GM18505 (cell line): ENCODE measurements around the gene HOMER2.

Source experiments
- ATAC-seq: cut with Tn5 transposase; IDR thresholded peaks from one replicate; pipeline ENCODE4 v1.9.1; 2021; ENCODE audit not compliant: unreplicated experiment
- POLR2A ChIP-seq: IDR thresholded peaks from 4 replicates; pipeline ENCODE4 v1.6.1; 2011; ENCODE audit warnings: borderline replicate concordance; ENCODE audit not compliant: insufficient read depth, insufficient read length; ENCODE audit errors: extremely low read depth

Gene HOMER2

DNA sequence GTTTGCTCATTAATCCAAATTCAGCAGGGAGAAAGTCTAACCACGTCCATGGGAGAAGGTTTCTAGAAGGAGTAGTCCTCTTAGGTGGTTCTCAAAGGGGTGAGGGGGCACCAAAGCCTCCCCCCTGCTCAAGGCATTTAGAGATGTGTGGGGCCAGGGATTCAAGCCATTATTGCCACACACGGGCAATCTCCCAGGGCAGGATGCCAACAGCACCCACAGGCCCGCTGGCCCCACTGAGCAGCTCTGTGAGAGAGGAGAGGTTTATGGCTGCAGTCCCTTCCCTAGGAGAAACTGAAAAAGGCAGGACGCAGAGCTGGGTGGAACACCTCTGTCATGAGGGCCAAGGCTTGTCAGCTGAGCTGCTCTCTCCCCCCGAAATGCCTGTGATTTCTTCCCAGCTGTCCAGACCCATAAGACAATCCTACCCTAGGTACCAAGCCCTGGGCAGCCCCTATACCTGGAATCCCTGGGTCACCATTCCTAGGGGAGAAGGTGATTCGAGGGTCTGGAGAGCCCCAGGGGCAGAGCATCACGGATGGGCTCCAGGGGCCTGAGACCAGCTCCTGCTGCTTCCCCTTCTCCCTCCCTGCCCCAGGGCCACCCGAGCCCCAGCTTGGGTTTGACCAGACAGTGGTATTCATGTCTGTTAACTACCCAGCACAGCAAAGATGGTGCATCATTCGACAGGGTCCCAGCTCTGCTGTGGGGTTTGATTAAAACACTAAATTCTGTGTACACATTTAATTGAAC, 104.1 kb downstream of the HOMER2 start:
- TF ChIP-seq POLR2A = no peak
- no peak for ATAC-seq

DNA sequence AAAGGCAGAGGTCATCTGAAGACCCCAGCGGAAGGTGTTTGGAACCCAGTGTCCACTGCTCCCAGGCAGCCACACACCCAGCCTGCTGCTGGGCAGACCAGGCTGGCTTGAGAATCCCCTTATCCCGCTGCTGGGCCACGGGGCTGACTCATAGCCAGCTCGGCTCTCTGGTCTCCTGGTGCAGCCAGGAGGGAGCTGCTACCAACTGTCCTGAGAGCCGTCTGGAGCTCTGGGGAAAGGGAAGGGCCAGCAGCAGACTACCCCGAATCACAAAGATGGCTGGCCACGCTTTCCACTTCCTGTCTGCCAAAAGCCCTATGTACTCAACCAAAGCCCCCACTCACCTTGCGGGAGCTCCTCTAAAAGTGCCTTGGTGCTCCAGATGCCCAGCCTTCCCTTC, 104.8 kb downstream of the HOMER2 start:
- ATAC-seq = no peak
- no peak for TF ChIP-seq POLR2A

DNA sequence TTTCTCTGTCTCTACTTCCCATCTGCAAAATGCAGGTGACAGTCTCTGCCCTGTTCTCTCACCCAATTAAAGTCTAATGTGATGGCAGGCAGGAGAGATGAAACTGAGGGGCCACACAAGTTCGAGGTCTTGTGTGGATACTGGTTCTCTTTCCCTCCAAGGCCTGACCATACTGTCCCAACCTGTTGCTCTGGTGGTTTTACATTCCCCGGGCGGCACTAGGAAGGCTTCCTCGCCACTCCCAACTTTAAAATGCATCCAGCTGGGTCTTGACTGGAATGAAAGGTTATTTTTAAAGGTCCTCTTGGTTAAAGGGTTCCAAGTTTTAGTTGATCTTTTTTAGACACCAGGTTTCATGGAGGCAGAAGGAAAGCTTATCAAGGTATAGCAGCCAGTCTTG, 105.9 kb downstream of the HOMER2 start:
- no peak for ATAC-seq
- TF ChIP-seq POLR2A = no peak

DNA sequence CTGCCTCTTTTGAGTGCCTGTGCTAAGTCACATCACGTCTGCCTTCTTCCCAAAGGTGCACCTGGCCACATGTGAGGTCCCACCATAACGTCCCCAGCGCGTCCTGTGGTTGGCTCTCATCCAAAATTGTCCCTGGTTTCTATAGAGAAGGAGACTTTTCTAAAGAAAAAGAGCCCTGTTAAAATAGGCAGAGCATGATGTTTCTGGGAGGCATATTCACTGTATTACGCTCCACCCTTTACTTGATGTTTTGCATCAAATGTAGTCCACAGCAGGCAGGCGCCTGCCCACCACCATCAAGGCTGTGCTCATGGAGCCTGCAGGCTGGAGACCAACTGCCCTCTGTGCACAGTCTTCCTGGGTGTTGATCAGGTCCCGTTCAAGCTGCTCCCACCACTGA, 106.8 kb downstream of the HOMER2 start:
- TF ChIP-seq POLR2A = no peak
- ATAC-seq = no peak

DNA sequence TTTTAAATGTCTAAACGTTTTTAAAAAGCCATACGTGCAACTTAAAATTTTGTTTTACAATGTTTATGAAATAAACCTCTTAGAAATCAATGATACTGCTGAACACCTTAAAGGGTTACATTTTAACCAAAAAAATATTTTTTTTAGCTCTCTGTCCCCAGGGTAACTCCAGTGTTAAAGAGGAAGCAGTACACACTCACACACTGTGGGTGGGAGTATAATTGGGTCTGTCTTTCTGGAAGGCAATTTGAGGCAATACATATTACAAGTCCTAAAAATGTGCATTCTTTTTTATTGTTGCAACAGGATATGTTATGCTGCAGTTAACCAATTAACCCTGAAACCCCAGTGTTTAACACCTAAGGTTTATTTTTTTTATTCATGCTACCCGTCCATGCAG, 109.0 kb downstream of the HOMER2 start:
- ATAC-seq = no peak

DNA sequence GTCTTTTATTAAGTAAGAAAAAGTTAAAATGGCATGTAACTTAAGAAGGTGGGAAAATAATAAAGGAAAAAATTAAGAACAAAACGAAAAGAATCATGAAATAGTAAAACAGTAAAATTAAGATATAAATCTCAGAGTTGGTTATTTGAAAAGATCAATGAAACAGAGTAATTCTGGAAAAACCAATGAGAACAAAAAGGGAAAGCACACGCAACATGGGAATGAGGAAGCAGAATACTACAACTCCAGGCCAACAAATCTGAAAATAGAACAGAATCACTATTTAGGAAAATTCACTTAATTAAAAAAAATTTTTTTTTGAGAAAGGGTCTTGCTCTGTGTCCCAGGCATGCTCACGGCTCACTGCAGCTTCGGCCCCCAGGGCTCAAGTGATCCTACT, 112.4 kb downstream of the HOMER2 start:
- TF ChIP-seq POLR2A = no peak
- no peak for ATAC-seq

More for the DNA sequence above, 109.0 kb downstream of the HOMER2 start:
- TF ChIP-seq POLR2A = no peak

DNA sequence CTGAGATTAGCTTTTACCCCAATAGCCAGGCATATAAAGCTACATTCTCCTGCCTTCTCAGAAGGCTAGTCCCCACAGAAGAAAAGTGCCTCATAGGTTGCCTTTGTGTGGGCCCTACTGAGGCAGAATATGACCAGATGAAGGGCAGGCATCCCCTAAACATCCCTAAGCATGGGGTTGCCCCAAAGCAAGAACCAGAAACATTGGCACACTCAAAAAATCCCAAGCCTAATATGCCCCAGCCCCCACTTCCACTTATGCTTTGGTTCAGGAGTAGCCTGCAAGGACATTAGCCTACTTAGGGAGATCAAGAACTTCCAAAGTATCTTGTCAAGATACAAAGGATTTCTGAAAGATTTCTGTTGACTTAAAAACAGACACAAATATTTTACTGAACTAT, 113.4 kb downstream of the HOMER2 start:
- no peak for ATAC-seq
- no peak for TF ChIP-seq POLR2A

DNA sequence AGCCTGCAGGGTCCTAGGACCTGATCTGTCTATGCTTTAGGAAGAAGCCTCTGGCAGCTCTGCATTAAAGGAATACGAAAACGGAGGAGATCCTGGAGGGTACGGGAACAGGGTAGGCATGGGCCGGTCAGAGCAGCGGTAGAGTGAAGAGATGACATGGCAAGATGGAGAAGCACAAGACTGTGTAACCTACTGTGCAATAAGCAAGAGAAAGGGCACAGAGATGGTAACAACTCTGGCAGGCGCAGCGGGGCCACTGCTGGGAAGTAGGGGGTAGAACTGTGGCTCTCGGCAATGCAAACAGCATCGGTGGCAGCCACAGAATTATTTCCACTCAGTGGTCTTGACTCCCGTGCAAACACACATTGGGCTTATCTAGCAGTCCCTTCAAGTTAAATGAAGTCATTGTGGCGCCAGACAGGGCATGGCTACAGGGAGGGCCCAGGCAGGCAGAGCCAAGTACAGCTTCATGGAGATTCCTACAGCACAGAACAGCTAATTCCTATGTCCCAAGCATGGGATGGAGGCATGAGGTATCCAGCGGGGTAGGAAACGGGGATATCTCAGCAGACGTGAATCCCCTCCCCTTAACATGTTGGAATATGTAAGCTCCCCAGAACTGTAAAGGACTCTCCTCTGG, 114.3 kb downstream of the HOMER2 start:
- no peak for ATAC-seq
- no peak for TF ChIP-seq POLR2A

DNA sequence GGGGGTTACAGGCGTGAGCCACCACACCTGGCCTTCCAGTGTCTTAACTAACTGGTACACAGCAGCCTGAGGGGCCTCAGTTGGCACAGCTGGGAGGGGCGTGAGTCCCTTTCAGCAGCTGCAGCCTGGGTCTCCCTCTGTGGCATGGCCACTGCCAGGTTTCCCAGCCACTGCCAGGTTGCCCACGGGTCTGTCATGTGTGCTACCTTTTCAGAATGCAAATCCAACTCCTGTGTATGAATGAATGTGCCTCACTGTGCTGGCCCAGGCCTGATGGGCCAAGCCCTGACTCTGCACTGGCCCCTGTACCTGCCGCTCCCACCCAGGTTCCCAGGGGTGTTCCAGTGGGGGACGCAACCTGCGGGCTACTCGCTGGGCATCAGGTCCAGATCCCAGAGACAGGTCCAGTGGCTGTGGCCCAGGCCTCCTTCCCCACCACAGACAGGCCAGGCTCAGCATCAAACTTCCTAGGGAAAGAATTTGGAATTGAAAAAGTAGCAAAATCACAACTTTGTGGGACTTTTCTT, 117.1 kb downstream of the HOMER2 start:
- ATAC-seq = no peak
- no peak for TF ChIP-seq POLR2A

DNA sequence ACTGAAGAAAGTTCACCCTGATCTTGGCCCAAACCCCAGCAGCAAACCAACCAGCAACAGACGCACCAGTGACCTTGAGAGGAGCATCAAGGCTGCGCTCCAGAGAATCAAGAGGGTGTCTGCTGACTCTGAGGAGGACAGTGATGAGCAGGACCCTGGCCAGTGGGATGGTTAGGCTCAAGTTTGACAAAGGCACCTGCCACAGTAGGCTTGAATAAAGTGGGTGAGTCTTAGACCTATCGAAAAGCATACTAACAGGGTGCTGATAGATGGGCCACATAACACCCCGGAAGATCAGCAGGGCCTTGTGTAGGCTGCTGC, 119.2 kb downstream of the HOMER2 start:
- no peak for ATAC-seq
- no peak for TF ChIP-seq POLR2A

DNA sequence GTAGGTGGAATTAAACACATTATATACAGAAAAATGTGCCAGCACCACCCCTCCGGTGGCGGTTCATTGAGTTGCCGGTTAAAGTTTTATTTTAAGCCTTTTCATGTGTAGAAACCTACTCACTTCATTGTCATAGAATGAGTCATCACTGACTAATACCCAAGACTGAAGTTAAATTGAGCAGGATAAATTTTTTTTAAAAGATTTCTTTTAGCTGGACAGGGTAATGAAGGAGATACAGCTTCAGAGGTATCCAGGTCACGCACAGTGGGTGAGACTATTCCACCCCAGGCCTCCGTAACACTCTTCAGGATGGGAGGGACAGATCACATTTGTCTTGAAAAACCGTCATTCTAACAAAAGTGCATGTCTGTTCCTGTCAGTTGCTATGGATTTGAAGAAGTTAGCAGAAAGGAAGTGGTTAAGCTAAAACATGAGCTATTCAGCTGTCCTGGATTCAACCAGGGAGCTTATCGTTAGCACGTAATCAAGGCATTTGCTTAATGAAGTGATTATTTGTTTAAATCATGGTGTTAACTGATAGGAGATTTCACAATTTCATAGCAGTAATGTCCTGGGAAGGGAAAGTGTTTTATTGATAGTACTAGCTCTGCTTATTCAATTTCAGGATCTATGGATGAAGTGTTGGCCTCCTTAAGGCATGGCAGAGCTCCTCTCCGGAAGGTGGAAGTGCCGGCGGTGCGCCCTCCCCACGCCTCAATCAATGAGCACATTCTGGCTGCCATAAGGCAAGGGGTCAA, 119.7 kb downstream of the HOMER2 start:
- TF ChIP-seq POLR2A = no peak
- peak; percentile 72 for ATAC-seq

DNA sequence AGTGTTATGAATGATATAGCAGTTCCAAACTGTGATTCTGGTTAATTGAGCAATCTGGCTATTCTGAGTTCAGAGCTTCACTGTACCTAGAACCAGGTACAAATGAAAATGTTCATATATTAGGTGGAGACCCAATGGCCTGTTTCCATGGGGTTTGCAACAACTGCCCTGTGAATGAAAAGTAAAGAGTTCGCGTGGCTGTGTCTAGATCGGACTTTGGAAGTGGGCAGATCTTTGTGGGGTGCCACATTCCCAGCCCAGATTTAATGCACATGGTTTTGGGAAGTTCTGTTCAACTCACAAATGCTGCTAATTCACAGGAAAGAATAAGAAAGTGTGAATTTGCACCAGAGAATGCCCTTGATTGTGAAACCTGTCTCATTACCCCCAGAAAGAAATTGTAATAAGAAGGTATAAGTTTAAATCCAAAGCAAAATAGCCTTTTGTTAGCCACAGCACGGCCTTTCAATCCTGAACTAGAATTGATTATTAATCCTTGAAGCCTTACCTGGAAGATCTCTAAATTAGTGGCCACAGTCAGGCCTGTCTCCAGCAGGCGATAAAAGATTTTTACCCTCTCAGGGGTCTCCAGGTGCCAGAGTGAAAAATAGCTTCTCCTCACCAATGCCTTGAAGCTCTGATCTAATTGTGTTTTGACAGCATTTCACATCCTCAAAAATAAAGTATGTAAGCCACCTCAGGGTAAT, 120.5 kb downstream of the HOMER2 start:
- no peak for ATAC-seq
- TF ChIP-seq POLR2A = no peak

DNA sequence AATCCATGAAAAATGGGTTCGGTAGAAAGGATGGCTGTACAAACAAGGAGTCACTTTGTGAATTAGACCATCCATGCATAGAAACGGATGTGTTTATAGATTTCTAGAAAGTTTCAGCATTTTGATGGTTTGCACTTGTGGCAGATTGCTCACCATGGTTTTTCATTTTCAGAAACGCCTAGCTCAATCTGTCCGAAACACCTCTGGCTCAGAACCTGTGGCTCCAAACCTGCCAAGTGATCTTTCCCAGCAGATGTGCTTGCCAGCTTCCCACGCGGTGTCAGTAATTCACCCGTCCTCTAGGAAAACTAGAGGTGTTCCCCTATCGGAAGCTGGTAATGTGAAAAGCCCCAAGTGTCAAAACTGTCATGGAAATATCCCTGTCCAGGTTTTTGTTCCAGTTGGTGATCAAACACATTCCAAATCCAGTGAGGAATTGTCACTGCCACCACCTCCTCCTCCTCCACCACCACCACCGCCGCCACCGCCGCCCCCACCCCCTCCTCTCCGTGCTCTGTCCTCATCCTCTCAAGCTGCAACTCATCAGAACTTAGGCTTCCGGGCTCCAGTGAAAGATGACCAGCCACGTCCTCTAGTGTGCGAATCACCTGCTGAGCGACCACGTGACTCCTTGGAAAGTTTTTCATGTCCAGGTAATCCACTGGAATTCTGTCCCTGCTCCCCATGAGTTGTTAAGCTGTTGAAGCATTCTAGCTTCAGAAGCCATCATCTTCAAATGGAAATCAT, 121.9 kb downstream of the HOMER2 start:
- no peak for TF ChIP-seq POLR2A

DNA sequence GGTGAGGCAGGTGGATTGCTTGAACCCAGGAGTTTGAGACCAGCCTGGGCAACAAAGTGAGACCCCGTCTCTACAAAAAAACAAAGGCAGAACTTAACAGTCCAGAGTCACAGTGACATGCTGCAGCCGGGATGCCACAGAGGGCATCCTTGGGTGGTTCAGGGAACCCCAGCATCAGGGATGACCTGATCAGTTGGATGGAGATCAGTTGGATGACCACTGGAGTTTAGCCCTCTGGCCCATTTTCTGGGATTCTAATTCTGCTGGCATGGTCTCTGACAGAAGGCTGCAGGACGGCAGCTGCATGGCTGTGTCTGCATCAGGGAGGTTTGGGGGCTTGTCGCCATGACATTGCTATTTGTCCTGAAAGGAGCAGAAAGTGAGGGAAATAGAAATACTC, 123.3 kb downstream of the HOMER2 start:
- no peak for ATAC-seq
- no peak for TF ChIP-seq POLR2A

More for the DNA sequence above, 121.9 kb downstream of the HOMER2 start:
- no peak for ATAC-seq
